Body of pancreas (tissue), 4 donors: ENCODE measurements around the gene GNPTG. TPM values are rescaled to one million over a fixed set of nuclear protein-coding genes. Genes with fewer than 3 reads are reported as not detected.
A peak's percentile ranks its signal among the peaks of the same experiment; 100 is the strongest.

Source experiments
- ATAC-seq: fragments of 150-250 bp; one replicate; pipeline ENCODE4 v1.9.1; 2016
- DNase-seq, 4 donors: peaks; one replicate each; pipeline ENCODE4 v3.0.0-alpha.2; 2019
- H3K27ac ChIP-seq, 4 donors: fragments of 200-600 bp; sonication (generic); 1 replicate in 3 of 4; 2 replicates in 1 of 4; pipeline versions ENCODE4 v1.5.1 to v1.6.1; 2016 to 2019; ENCODE audit warnings: mild to moderate bottlenecking in 1 of 4, mixed read lengths in 1 of 4, moderate library complexity in 1 of 4
- H3K27me3 ChIP-seq, 2 donors: fragments of 200-600 bp; sonication (generic); one replicate each; pipeline ENCODE4 v1.6.0; 2016; ENCODE audit warnings: mild to moderate bottlenecking in 1 of 2
- H3K36me3 ChIP-seq, 2 donors: fragments of 200-600 bp; sonication (generic); replicated peaks in 1 of 2; 2 replicates each; pipeline ENCODE4 v1.5.1; 2016; ENCODE audit warnings: low read depth in 2 of 2; ENCODE audit not compliant: insufficient read depth in 1 of 2
- H3K4me1 ChIP-seq: fragments of 200-600 bp; sonication (generic); one replicate; pipeline ENCODE4 v1.6.0; 2016
- H3K4me3 ChIP-seq, 2 donors: fragments of 200-600 bp; sonication (generic); 1 replicate in 1 of 2; 2 replicates in 1 of 2; pipeline ENCODE4 v1.5.1; 2016 to 2019
- H3K9me3 ChIP-seq, 3 donors: fragments of 200-600 bp; sonication (generic); 1 replicate in 2 of 3; 2 replicates in 1 of 3; pipeline ENCODE4 v1.5.1; 2016
- POLR2A ChIP-seq, 3 donors: fragments of 450-650 bp; IDR thresholded peaks; one replicate each; pipeline ENCODE4 v1.6.1; 2016; ENCODE audit warnings: antibody characterized with exemption in 3 of 3, mild to moderate bottlenecking in 2 of 3
- WGBS, 2 donors: methylation state at CpG; one replicate each; pipeline ENCODE4 v1.1.5; 2017; 5-methylcytosine and 5-hydroxymethylcytosine counted together
- intact Hi-C: fragments of 100-400 bp; cut with DNase I; formaldehyde crosslinking; loops from one replicate; pipeline ENCODE4 v1.15.1; 2023
- total RNA-seq, 2 donors: library from RNA; depleted of rRNA; stranded (reverse); fragments of >200 nt; gene quantifications; one replicate each; pipeline ENCODE4 v1.1.0, GENCODE V29; 2016
- TF ChIP-seq, protein P1 (sequence below), 7 experiments: fragments of 450-650 bp in 4 of 7; fragments of 200-600 bp in 3 of 7; sonication (generic) in 3 of 7; IDR thresholded peaks; one replicate each; pipeline ENCODE4 v1.5.1; 2016 to 2019; ENCODE audit warnings: antibody characterized with exemption in 7 of 7

Gene GNPTG
- total RNA-seq, 2 donors from 2014 or later = 38.1 to 98.2 TPM

- peaks cover 41% of the 10 kb centered on the region for H3K4me1 ChIP-seq
- 8 to 13% methylated on average over 9 to 12 of the region's 12 CpGs for WGBS, 2 donors
- H3K4me3 ChIP-seq = no peak overlapping the region
- peaks cover 8 to 28% of the 10 kb centered on the region in 2 donors for H3K27me3 ChIP-seq
- intact Hi-C loops = no loop called here
- DNase-seq (no peak), ATAC-seq (no peak)
- H3K36me3 ChIP-seq = no peaks in the 10 kb centered on the region
- H3K9me3 ChIP-seq = no peaks in the 10 kb centered on the region
- TF ChIP-seq POLR2A (IDR thresholded peaks at IDR 0.05) = no peak
- TF ChIP-seq, protein P1, sequence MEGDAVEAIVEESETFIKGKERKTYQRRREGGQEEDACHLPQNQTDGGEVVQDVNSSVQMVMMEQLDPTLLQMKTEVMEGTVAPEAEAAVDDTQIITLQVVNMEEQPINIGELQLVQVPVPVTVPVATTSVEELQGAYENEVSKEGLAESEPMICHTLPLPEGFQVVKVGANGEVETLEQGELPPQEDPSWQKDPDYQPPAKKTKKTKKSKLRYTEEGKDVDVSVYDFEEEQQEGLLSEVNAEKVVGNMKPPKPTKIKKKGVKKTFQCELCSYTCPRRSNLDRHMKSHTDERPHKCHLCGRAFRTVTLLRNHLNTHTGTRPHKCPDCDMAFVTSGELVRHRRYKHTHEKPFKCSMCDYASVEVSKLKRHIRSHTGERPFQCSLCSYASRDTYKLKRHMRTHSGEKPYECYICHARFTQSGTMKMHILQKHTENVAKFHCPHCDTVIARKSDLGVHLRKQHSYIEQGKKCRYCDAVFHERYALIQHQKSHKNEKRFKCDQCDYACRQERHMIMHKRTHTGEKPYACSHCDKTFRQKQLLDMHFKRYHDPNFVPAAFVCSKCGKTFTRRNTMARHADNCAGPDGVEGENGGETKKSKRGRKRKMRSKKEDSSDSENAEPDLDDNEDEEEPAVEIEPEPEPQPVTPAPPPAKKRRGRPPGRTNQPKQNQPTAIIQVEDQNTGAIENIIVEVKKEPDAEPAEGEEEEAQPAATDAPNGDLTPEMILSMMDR (IDR thresholded peaks at IDR 0.05) = no peak
- no peak overlapping the region for H3K27ac ChIP-seq
These were observed 15.7 kb upstream of the GNPTG start for GRCh38 chr16:1335996-1336395.

GRCh38 chr16:1336619-1337018, 15.1 kb upstream of the GNPTG start:
- no peak for ATAC-seq
- Histone ChIP-seq H3K36me3 (no peaks in the 10 kb centered on the region), H3K4me3 (no peak overlapping the region), H3K4me1 (peaks cover 36% of the 10 kb centered on the region), H3K27me3 (peaks cover 8 to 28% of the 10 kb centered on the region in 2 donors), H3K9me3 (no peaks in the 10 kb centered on the region), H3K27ac (no peak overlapping the region)
- intact Hi-C loops = no loop called here
- WGBS, 2 donors = 47 to 53% methylated on average over 9 to 15 of the region's 15 CpGs
- TF ChIP-seq, protein P1 (IDR thresholded peaks at IDR 0.05) = no peak
- no peak for TF ChIP-seq POLR2A (IDR thresholded peaks at IDR 0.05)
- DNase-seq = no peak

DNA sequence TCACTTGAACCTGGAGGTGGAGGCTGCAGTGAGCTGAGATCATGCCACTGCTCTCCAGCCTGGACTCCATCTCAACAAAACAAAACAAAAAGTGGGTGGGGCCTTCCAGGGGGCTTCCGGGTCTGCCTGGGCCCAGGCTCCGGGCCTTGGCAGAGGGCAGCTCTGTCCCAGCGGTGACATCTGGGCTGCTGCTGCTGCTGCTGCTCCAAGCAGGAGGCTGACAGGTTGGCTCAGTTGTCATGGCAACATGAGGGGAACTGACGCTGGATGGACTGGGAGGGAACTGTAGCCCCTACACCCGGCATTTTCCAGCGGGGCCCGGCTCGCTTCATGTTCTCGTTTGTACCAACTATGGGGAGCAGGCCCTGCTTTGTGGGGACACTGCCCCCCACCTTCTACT, 14.2 kb upstream of the GNPTG start:
- peaks cover 8 to 25% of the 10 kb centered on the region in 2 donors for H3K27me3 ChIP-seq
- H3K9me3 ChIP-seq = no peaks in the 10 kb centered on the region
- no peak overlapping the region for H3K27ac ChIP-seq
- intact Hi-C loops = no loop called here
- whole genome bisulfite sequencing, 2 donors = 56 to 61% methylated on average over 6 to 9 of the region's 9 CpGs
- ATAC-seq (no peak), DNase-seq (no peak)
- no peak overlapping the region for H3K4me3 ChIP-seq
- H3K36me3 ChIP-seq = no peaks in the 10 kb centered on the region
- TF ChIP-seq, protein P1 (IDR thresholded peaks at IDR 0.05) = no peak
- no peak for TF ChIP-seq POLR2A (IDR thresholded peaks at IDR 0.05)
- peaks cover 32% of the 10 kb centered on the region for H3K4me1 ChIP-seq

- 42% methylated on average over 27 of the region's 30 CpGs; no CpG with 5 or more reads in 1 of the 2 donors for WGBS, 2 donors
- Histone ChIP-seq H3K36me3 (no peaks in the 10 kb centered on the region), H3K27ac (no peak overlapping the region), H3K9me3 (no peaks in the 10 kb centered on the region), H3K4me3 (no peak overlapping the region), H3K27me3 (peaks cover 8 to 17% of the 10 kb centered on the region in 2 donors), H3K4me1 (peaks cover 28% of the 10 kb centered on the region)
- DNase-seq (peak; percentile 51 to 81 (median 72)), ATAC-seq (no peak)
- intact Hi-C loops = no loop called here
- TF ChIP-seq POLR2A (IDR thresholded peaks at IDR 0.05) = no peak
- TF ChIP-seq, protein P1 (IDR thresholded peaks at IDR 0.05) = peak; percentile 25 to 68 (median 49)
These were observed 13.5 kb upstream of the GNPTG start for GRCh38 chr16:1338119-1338730.
